ENCODE measurements around the gene SLC25A40.

- no peak for TF ChIP-seq POLR2AphosphoS5 (IDR thresholded peaks at IDR 0.05; ENCODE audit: borderline replicate concordance, low read depth, low read length)
- no peak for TF ChIP-seq EZH2 (IDR thresholded peaks at IDR 0.05)
- TF ChIP-seq FOXP2 (optimal IDR thresholded peaks at IDR 0.05; ENCODE audit: control extremely low read depth, extremely low read length, insufficient read depth): no peak
Observed at GRCh38 chr7:87885018-87885417, 8.9 kb upstream of the SLC25A40 start.
